Transverse colon (tissue), 4 donors: ENCODE results near the gene NRGN. TPM values are rescaled to one million over a fixed set of nuclear protein-coding genes. Genes with fewer than 3 reads are reported as not detected.

Experiments used
- DNase-seq: peaks from one replicate; pipeline ENCODE4 v3.0.0-alpha.2; 2019
- H3K27ac ChIP-seq, 4 donors: fragments of 200-600 bp; sonication (generic); 2 replicates each; pipeline ENCODE4 v1.5.1; 2016 to 2018; ENCODE audit warnings: inconsistent platforms in 4 of 4
- H3K27me3 ChIP-seq: fragments of 200-600 bp; sonication (generic); 2 replicates; pipeline ENCODE4 v1.5.1; 2017; ENCODE audit warnings: inconsistent platforms
- H3K36me3 ChIP-seq, 4 donors: fragments of 200-600 bp; sonication (generic); 2 replicates each; pipeline ENCODE4 v1.5.1; 2017 to 2019; ENCODE audit warnings: inconsistent platforms in 4 of 4
- H3K4me1 ChIP-seq, 4 donors: fragments of 200-600 bp; sonication (generic); 2 replicates each; pipeline ENCODE4 v1.5.1; 2017 to 2020; ENCODE audit warnings: inconsistent platforms in 4 of 4
- H3K4me3 ChIP-seq, 4 donors: fragments of 200-600 bp; sonication (generic); 1 replicate in 1 of 4; 2 replicates in 3 of 4; pipeline versions ENCODE4 v1.5.1 to v1.6.1; 2017 to 2019; ENCODE audit warnings: inconsistent platforms in 4 of 4
- H3K9me3 ChIP-seq, 2 donors: fragments of 200-600 bp; sonication (generic); 2 replicates each; pipeline ENCODE4 v1.5.1; 2017 to 2019; ENCODE audit warnings: inconsistent platforms in 2 of 2
- CTCF ChIP-seq, 5 experiments: fragments of 200-600 bp in 3 of 5; fragments of 450-650 bp in 2 of 5; sonication (generic) in 3 of 5; IDR thresholded peaks; 1 replicate in 2 of 5; 2 replicates in 3 of 5; pipeline ENCODE4 v1.5.1; 2016 to 2017; ENCODE audit warnings: antibody characterized with exemption in 5 of 5, inconsistent platforms in 3 of 5, mild to moderate bottlenecking in 2 of 5, moderate library complexity in 1 of 5
- EP300 ChIP-seq: sonication (generic); formaldehyde crosslinking; IDR thresholded peaks from one replicate; pipeline ENCODE4 v1.6.1; 2017; ENCODE audit warnings: antibody characterized with exemption, low read depth
- POLR2A ChIP-seq: fragments of 450-650 bp; IDR thresholded peaks from one replicate; pipeline ENCODE4 v1.6.1; 2016; ENCODE audit warnings: antibody characterized with exemption, mild to moderate bottlenecking, moderate library complexity
- POLR2AphosphoS5 ChIP-seq, 3 donors: sonication (generic); formaldehyde crosslinking; IDR thresholded peaks; one replicate each; pipeline ENCODE4 v1.6.1; 2016; ENCODE audit warnings: antibody characterized with exemption in 3 of 3
- WGBS, 2 donors: methylation state at CpG; one replicate each; pipeline ENCODE4 v1.1.5; 2018; ENCODE audit warnings: low coverage in 1 of 2; 5-methylcytosine and 5-hydroxymethylcytosine counted together
- in situ Hi-C, 4 donors: fragments of 200-750 bp; cut with MboI; loops; one replicate each; pipeline versions ENCODE4 v1.15.0 to v1.15.1; 2017; ENCODE audit warnings: low sequenced_read_pairs in 3 of 4, low pct_ligation_motif_present in 1 of 4, low pct_unique_long_range_greater_than_20kb in 1 of 4
- intact Hi-C: fragments of 100-400 bp; cut with DNase I; formaldehyde crosslinking; loops from one replicate; pipeline ENCODE4 v1.15.1; 2023; ENCODE audit warnings: low total_unique reads
- total RNA-seq, 4 donors: library from RNA; depleted of rRNA; stranded (reverse); fragments of >200 nt; gene quantifications; one replicate each; pipeline ENCODE4 v1.1.0, GENCODE V29; 2016

The NRGN gene
- total RNA-seq, 4 donors from 2014 or later = 0.96 to 1.5 TPM; not detected in 2

- H3K4me3 ChIP-seq = no peak overlapping the region
- peaks cover 6 to 48% (median 26%) of the 10 kb centered on the region in 4 donors for H3K4me1 ChIP-seq
- H3K27me3 ChIP-seq = peaks cover 36% of the 10 kb centered on the region
- H3K36me3 ChIP-seq = no peaks in the 10 kb centered on the region
- no peak for DNase-seq
- intact Hi-C loops = no loop called here
- H3K27ac ChIP-seq = no peak overlapping the region
- in situ Hi-C loops = loop anchor here in 1 of 4 donors (25.0 kb wide), 1 partner anchor 91 kb away; the partner anchor contains the start of genes SIAE and SPA17
- no peaks in the 10 kb centered on the region for H3K9me3 ChIP-seq
- TF ChIP-seq POLR2AphosphoS5 (IDR thresholded peaks at IDR 0.05) = no peak
- TF ChIP-seq POLR2A = no peak
- TF ChIP-seq EP300 = no peak
- TF ChIP-seq CTCF (IDR thresholded peaks at IDR 0.05) = no peak
Measured at GRCh38 chr11:124753205-124753604, 13.5 kb downstream of the NRGN start.

GRCh38 chr11:124753624-124754023 is 13.9 kb downstream of the NRGN start:
- Histone ChIP-seq H3K4me1 (peaks cover 7 to 52% (median 29%) of the 10 kb centered on the region in 4 donors), H3K36me3 (no peaks in the 10 kb centered on the region), H3K4me3 (no peak overlapping the region), H3K9me3 (no peaks in the 10 kb centered on the region), H3K27ac (no peak overlapping the region), H3K27me3 (peaks cover 38% of the 10 kb centered on the region)
- intact Hi-C loops = no loop called here
- no peak for DNase-seq
- TF ChIP-seq POLR2A (no peak), EP300 (no peak), CTCF (IDR thresholded peaks at IDR 0.05) (no peak), POLR2AphosphoS5 (IDR thresholded peaks at IDR 0.05) (no peak)
- 96 to 100% methylated on average over 6 to 7 of the region's 7 CpGs for WGBS, 2 donors
- in situ Hi-C loops = loop anchor here in 1 of 4 donors (25.0 kb wide), 1 partner anchor 91 kb away; the partner anchor contains the start of genes SIAE and SPA17

- 76% methylated on average over 4 of the region's 4 CpGs; no CpG with 5 or more reads in 1 of the 2 donors for WGBS, 2 donors
- DNase-seq = no peak
- intact Hi-C loops = no loop called here
- Histone ChIP-seq H3K27ac (no peak overlapping the region), H3K4me1 (peaks cover 11 to 53% (median 30%) of the 10 kb centered on the region in 4 donors), H3K36me3 (no peaks in the 10 kb centered on the region), H3K9me3 (no peaks in the 10 kb centered on the region), H3K27me3 (peaks cover 45% of the 10 kb centered on the region), H3K4me3 (no peak overlapping the region)
- in situ Hi-C loops = loop anchor here in 1 of 4 donors (25.0 kb wide), 1 partner anchor 92 kb away; the partner anchor contains the start of genes SIAE and SPA17
- TF ChIP-seq POLR2AphosphoS5 (IDR thresholded peaks at IDR 0.05) (no peak), EP300 (no peak), CTCF (IDR thresholded peaks at IDR 0.05) (no peak), POLR2A (no peak)
Measured at GRCh38 chr11:124754309-124754708, 14.6 kb downstream of the NRGN start.

GRCh38 chr11:124754710-124755109 is 15.0 kb downstream of the NRGN start:
- no peak for TF ChIP-seq POLR2A
- TF ChIP-seq CTCF (IDR thresholded peaks at IDR 0.05) = no peak
- no peak for TF ChIP-seq POLR2AphosphoS5 (IDR thresholded peaks at IDR 0.05)
- no peak for TF ChIP-seq EP300
- intact Hi-C loops = no loop called here
- H3K27me3 ChIP-seq = peaks cover 49% of the 10 kb centered on the region

More at GRCh38 chr11:124754710-124755109, 15.0 kb downstream of the NRGN start:
- H3K36me3 ChIP-seq = no peaks in the 10 kb centered on the region
- H3K4me3 ChIP-seq = no peak overlapping the region
- H3K4me1 ChIP-seq = peaks cover 10 to 53% (median 31%) of the 10 kb centered on the region in 4 donors
- DNase-seq = no peak
- no peak overlapping the region for H3K27ac ChIP-seq
- no peaks in the 10 kb centered on the region for H3K9me3 ChIP-seq
- in situ Hi-C loops = loop anchor here in 1 of 4 donors (25.0 kb wide), 1 partner anchor 92 kb away; the partner anchor contains the start of genes SIAE and SPA17
- 71 to 82% methylated on average over 4 to 6 of the region's 6 CpGs for WGBS, 2 donors
